ENCODE data around the gene DUS2.
"Not testable (repeated sequence)": the region's sequence is repeated elsewhere in the genome, so short reads cannot be mapped to it uniquely, and the experiment has no call there.

The DUS2 gene

GRCh38 chr16:68022728-68023537 lies at the start of gene DUS2, which contains the start of gene DDX28:
TSS of gene DUS2 (plus strand) at chr16:68023284. CDS start at chr16:68038024, 14,740 bp downstream.
TSS of gene DDX28 (minus strand) at chr16:68023232. CDS start at chr16:68023202, 30 bp downstream.
- DNase-seq (ENCODE audit: low spot score): peak; percentile 88

- no peak for DNase-seq (ENCODE audit: low spot score)
These were observed 47.6 kb upstream of the DUS2 start for GRCh38 chr16:67975321-67976105.

GRCh38 chr16:67976205-67976604 lies 46.9 kb upstream of the DUS2 start:
- no peak for DNase-seq (ENCODE audit: low spot score)

- DNase-seq (ENCODE audit: low spot score): no peak
These were observed 46.1 kb upstream of the DUS2 start for GRCh38 chr16:67977005-67977404.

GRCh38 chr16:67977469-67978227 lies 45.4 kb upstream of the DUS2 start:
- no peak for DNase-seq (ENCODE audit: low spot score)

GRCh38 chr16:67979955-67980678 lies 43.0 kb upstream of the DUS2 start, which contains the start of gene DPEP3:
TSS of gene DPEP3 (minus strand) at chr16:67980499. CDS start at chr16:67980380, 119 bp downstream.
- DNase-seq (ENCODE audit: low spot score): no peak

- no peak for DNase-seq (ENCODE audit: low spot score)
These were observed 40.9 kb upstream of the DUS2 start for GRCh38 chr16:67982011-67982696.

- no peak for DNase-seq (ENCODE audit: low spot score)
These were observed 36.1 kb upstream of the DUS2 start for GRCh38 chr16:67986949-67987348.

- no peak for DNase-seq (ENCODE audit: low spot score)
These were observed 35.5 kb upstream of the DUS2 start for GRCh38 chr16:67987460-67988160.

GRCh38 chr16:67988675-67989074 lies 34.4 kb upstream of the DUS2 start:
- no peak for DNase-seq (ENCODE audit: low spot score)

- DNase-seq (ENCODE audit: low spot score): no peak
These were observed 33.6 kb upstream of the DUS2 start for GRCh38 chr16:67989322-67990017.

GRCh38 chr16:67990018-67990386 lies 33.1 kb upstream of the DUS2 start:
- no peak for DNase-seq (ENCODE audit: low spot score)

- no peak for DNase-seq (ENCODE audit: low spot score)
These were observed 30.4 kb upstream of the DUS2 start for GRCh38 chr16:67992661-67993206.

- peak; percentile 43 for DNase-seq (ENCODE audit: low spot score)
These were observed 29.7 kb upstream of the DUS2 start for GRCh38 chr16:67993207-67994039.

GRCh38 chr16:67994040-67994408 lies 29.1 kb upstream of the DUS2 start:
- not testable (repeated sequence) for DNase-seq (ENCODE audit: low spot score)

GRCh38 chr16:67995423-67995822 lies 27.7 kb upstream of the DUS2 start:
- no peak for DNase-seq (ENCODE audit: low spot score)

GRCh38 chr16:67996666-67997065 lies 26.4 kb upstream of the DUS2 start:
- DNase-seq (ENCODE audit: low spot score): no peak

- DNase-seq (ENCODE audit: low spot score): not testable (repeated sequence)
These were observed 24.8 kb upstream of the DUS2 start for GRCh38 chr16:67998231-67998778.
